GM12872 (cell line): ENCODE results near the gene UBE2E2.

Source experiments
- CTCF ChIP-seq: IDR thresholded peaks from 3 replicates; pipeline ENCODE4 v1.5.1; 2011; ENCODE audit warnings: low read depth, mild to moderate bottlenecking, low read length, moderate library complexity; ENCODE audit not compliant: insufficient read depth

Gene UBE2E2

GRCh38 chr3:23376516-23377248 is 173.6 kb downstream of the UBE2E2 start:
- no peak for TF ChIP-seq CTCF

- no peak for TF ChIP-seq CTCF
Observed at GRCh38 chr3:23377928-23378672, 175.0 kb downstream of the UBE2E2 start.

GRCh38 chr3:23383875-23384274 is 180.7 kb downstream of the UBE2E2 start:
- TF ChIP-seq CTCF: no peak

- TF ChIP-seq CTCF: no peak
Observed at GRCh38 chr3:23385327-23385726, 182.2 kb downstream of the UBE2E2 start.

GRCh38 chr3:23387286-23387918 is 184.3 kb downstream of the UBE2E2 start:
- no peak for TF ChIP-seq CTCF

- TF ChIP-seq CTCF: no peak
Observed at GRCh38 chr3:23389089-23389488, 186.0 kb downstream of the UBE2E2 start.

- no peak for TF ChIP-seq CTCF
Observed at GRCh38 chr3:23389686-23390085, 186.6 kb downstream of the UBE2E2 start.
